OCI-LY7 (cell line): ENCODE results near the gene PIK3CB. TPM values are rescaled to one million over a fixed set of nuclear protein-coding genes. Genes with fewer than 3 reads are reported as not detected.

Experiments used
- BruUV-seq: library from RNA; stranded (reverse); fragments of 400-500 nt; replicated peaks from 2 replicates; lab custom pipeline; 2021; lab: Mats Ljungman, UMichigan
- CTCF ChIA-PET: fragments of 300-600 bp; sonication (Branson Sonifier 250); formaldehyde crosslinking; loops from one replicate; lab custom pipeline; 2022; ENCODE audit warnings: antibody characterized with exemption; ENCODE audit not compliant: unreplicated experiment; lab: Charles Lee
- POLR2A ChIA-PET: fragments of 300-600 bp; sonication (Branson Sonifier 250); formaldehyde crosslinking; loops from one replicate; lab custom pipeline; 2022; ENCODE audit warnings: antibody characterized with exemption; lab: Charles Lee
- DNase-seq: peaks from one replicate; pipeline ENCODE4 v3.0.0-alpha.2; 2015; ENCODE audit warnings: low spot score
- H2AFZ ChIP-seq: fragments of 200-600 bp; sonication (generic), shearing (Covaris generic); 2 replicates; pipeline ENCODE4 v1.6.1; 2014; ENCODE audit warnings: mild to moderate bottlenecking, antibody characterized with exemption, low read length, moderate library complexity
- H3K27ac ChIP-seq: fragments of 200-600 bp; sonication (generic); 2 replicates; pipeline ENCODE4 v1.5.1; 2014; ENCODE audit warnings: mixed run types, low read depth, mild to moderate bottlenecking, moderate library complexity, low read length, inconsistent platforms; ENCODE audit not compliant: poor library complexity, severe bottlenecking
- H3K36me3 ChIP-seq: fragments of 200-600 bp; sonication (generic); 2 replicates; pipeline ENCODE4 v1.6.1; 2014; ENCODE audit warnings: mild to moderate bottlenecking, antibody characterized with exemption, low read length, moderate library complexity, mixed read lengths; ENCODE audit not compliant: insufficient read depth
- H3K4me1 ChIP-seq: fragments of 200-600 bp; sonication (generic); 2 replicates; pipeline ENCODE4 v1.5.1; 2014; ENCODE audit warnings: mild to moderate bottlenecking, low read length; ENCODE audit not compliant: insufficient read depth, poor library complexity, severe bottlenecking
- H3K4me2 ChIP-seq: fragments of 200-600 bp; sonication (generic); 2 replicates; pipeline ENCODE4 v1.6.1; 2014; ENCODE audit warnings: mild to moderate bottlenecking, low read length
- H3K4me3 ChIP-seq: fragments of 200-600 bp; sonication (generic); 2 replicates; pipeline ENCODE4 v1.5.1; 2014; ENCODE audit warnings: mild to moderate bottlenecking, low read depth, low read length; ENCODE audit not compliant: poor library complexity, severe bottlenecking
- H3K79me2 ChIP-seq: fragments of 200-600 bp; sonication (generic); 2 replicates; pipeline ENCODE4 v1.6.1; 2016; ENCODE audit warnings: low read depth, mild to moderate bottlenecking, low read length, moderate library complexity, mixed read lengths; ENCODE audit not compliant: insufficient read depth
- H3K9me2 ChIP-seq: fragments of 200-600 bp; sonication (generic); 2 replicates; pipeline ENCODE4 v1.6.1; 2016; ENCODE audit warnings: mild to moderate bottlenecking, low read length, mixed read lengths; ENCODE audit not compliant: insufficient read depth
- H3K9me3 ChIP-seq: fragments of 200-600 bp; sonication (generic); 2 replicates; pipeline ENCODE4 v1.6.1; 2014; ENCODE audit warnings: mild to moderate bottlenecking, mixed run types, low read length, mixed read lengths
- H4K20me1 ChIP-seq: fragments of 200-600 bp; sonication (generic); 2 replicates; pipeline ENCODE4 v1.6.1; 2014; ENCODE audit warnings: mild to moderate bottlenecking, antibody characterized with exemption, low read length, moderate library complexity, mixed read lengths; ENCODE audit not compliant: insufficient read depth
- EZH2phosphoT487 ChIP-seq: fragments of 200-600 bp; sonication (generic); IDR thresholded peaks from 2 replicates; pipeline ENCODE4 v1.6.1; 2018; ENCODE audit warnings: low read depth, borderline replicate concordance, mild to moderate bottlenecking, mixed run types, antibody characterized with exemption, low read length, moderate library complexity, mixed read lengths
- intact Hi-C: fragments of 100-400 bp; cut with micrococcal nuclease; formaldehyde crosslinking; loops from one replicate; pipeline ENCODE4 v1.10.0; 2022; ENCODE audit not compliant: unreplicated experiment
- total RNA-seq, 2 experiments: library from RNA; depleted of rRNA in 1 of 2; stranded (reverse); fragments of >200 nt in 1 of 2; shearing (Covaris generic) in 1 of 2; gene quantifications; 2 replicates each; pipeline ENCODE4 v1.2.3, GENCODE V29; 2014 to 2022
- TF ChIP-seq, protein P1 (sequence below): fragments of 200-600 bp; sonication (generic); conservative IDR thresholded peaks from 2 replicates; pipeline ENCODE4 v1.5.1; 2014; ENCODE audit warnings: mild to moderate bottlenecking, antibody characterized with exemption, low read length, moderate library complexity, mixed read lengths

PIK3CB gene
- total RNA-seq, 2 experiments from 2014 or later = 8.2 to 23.6 TPM

DNA sequence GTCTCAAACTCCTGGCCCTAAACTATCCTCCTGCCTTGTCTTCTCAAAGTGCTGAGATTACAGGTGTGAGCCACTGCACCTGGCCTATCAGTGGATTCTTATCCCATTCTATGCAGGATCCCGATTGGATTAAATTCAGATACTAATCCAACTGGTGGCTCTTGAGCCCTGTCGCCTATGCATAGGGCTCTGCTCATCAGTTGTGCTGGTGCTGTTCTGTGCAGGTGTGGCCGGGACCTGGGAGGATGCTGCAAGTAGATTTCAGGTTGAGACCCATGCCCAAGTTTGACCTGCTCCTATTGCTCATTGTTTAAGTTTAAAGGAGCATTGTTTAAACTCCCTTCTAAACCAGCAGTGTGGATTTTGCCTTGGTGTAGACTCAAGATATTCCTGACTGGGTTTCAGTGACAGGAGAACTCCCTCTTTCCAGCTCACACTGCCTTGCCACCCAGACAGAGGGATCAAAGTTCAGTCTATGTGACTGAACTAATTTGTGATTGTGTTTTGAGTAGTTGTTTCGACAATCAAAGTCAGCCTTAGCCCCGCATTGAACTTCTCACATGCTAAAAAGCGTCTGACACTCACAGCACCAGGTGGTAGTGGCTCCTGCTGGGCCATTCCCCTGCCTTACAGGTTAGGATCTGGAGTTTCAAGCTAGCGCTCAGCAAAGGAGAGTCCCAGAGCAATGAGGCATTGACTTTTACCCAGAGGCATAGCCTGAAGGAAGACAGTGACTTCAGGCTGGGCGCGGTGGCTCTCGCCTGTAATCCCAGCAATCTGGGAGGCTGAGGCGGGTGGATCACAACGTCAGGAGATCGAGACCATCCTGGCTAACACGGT lies 45.0 kb upstream of the PIK3CB start:
- Histone ChIP-seq H3K4me3 (no peak overlapping the region), H3K36me3 (no peaks in the 10 kb centered on the region), H4K20me1 (no peaks in the 10 kb centered on the region), H2AFZ (no peak overlapping the region), H3K9me2 (no peaks in the 10 kb centered on the region), H3K27ac (no peak overlapping the region), H3K79me2 (no peaks in the 10 kb centered on the region), H3K4me1 (no peaks in the 10 kb centered on the region), H3K4me2 (no peak overlapping the region), H3K9me3 (no peaks in the 10 kb centered on the region)
- DNase-seq = no peak
- TF ChIP-seq, protein P1, sequence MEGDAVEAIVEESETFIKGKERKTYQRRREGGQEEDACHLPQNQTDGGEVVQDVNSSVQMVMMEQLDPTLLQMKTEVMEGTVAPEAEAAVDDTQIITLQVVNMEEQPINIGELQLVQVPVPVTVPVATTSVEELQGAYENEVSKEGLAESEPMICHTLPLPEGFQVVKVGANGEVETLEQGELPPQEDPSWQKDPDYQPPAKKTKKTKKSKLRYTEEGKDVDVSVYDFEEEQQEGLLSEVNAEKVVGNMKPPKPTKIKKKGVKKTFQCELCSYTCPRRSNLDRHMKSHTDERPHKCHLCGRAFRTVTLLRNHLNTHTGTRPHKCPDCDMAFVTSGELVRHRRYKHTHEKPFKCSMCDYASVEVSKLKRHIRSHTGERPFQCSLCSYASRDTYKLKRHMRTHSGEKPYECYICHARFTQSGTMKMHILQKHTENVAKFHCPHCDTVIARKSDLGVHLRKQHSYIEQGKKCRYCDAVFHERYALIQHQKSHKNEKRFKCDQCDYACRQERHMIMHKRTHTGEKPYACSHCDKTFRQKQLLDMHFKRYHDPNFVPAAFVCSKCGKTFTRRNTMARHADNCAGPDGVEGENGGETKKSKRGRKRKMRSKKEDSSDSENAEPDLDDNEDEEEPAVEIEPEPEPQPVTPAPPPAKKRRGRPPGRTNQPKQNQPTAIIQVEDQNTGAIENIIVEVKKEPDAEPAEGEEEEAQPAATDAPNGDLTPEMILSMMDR = no peak
- no peak for TF ChIP-seq EZH2phosphoT487
- ChIA-PET CTCF (no interaction called here), POLR2A (no interaction called here)
- no TSS peak for BruUV-seq
- intact Hi-C loops = no loop called here

DNA sequence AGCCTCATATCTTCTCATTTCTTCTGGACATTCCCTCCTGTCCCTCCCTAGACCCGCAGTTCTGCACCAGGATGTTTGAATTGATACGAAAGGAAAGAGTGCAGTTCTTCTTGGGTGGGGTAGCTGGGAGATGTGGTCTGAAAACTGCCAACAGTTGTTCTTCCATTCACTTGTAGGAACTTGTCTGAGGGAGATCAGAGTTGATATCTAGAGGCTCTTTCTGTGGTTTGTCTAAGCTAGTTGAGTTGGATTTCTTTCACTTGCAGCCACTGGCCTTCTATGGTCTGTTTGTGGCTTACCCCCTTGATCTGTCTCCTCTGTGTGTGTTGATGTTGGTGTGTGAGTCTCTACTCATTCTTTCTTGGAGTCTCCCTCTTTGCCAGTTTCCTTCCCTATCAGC lies 42.5 kb upstream of the PIK3CB start:
- Histone ChIP-seq H3K4me2 (no peak overlapping the region), H3K4me3 (no peak overlapping the region), H3K36me3 (no peaks in the 10 kb centered on the region), H3K4me1 (no peaks in the 10 kb centered on the region), H3K27ac (no peak overlapping the region), H2AFZ (no peak overlapping the region), H3K9me2 (no peaks in the 10 kb centered on the region), H3K9me3 (no peaks in the 10 kb centered on the region), H4K20me1 (no peaks in the 10 kb centered on the region), H3K79me2 (no peaks in the 10 kb centered on the region)
- POLR2A ChIA-PET = interaction anchor here (0.7 kb wide), 1 partner anchor 109 kb away, joined by 4 read pairs; no protein-coding TSS in a partner anchor
- no peak for DNase-seq
- BruUV-seq = no TSS peak
- CTCF ChIA-PET = no interaction called here
- intact Hi-C loops = no loop called here
- TF ChIP-seq, protein P1 = no peak
- TF ChIP-seq EZH2phosphoT487 = no peak
